ENCODE data around the gene UBC.

DNA sequence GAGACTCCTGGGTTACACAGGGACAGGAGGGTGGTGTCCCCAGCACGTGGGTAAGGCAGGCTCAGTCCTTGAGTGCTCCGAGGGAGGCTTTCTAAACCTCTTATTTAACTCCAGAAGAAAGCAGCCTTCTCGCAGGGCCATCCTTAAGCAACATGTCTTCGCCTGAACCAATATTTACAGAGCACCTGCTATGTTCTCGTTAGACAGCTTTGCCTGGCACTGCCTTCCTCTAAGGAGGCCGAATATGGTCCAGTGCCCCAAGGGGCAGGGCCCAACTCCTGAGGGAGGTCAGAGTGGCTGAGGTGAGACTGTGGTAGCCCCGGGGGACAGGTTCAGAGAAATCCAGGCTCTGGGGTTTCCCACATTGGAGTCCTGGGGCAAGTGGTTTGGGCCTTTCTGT is 48.7 kb downstream of the UBC start:
- TF ChIP-seq, protein P1, sequence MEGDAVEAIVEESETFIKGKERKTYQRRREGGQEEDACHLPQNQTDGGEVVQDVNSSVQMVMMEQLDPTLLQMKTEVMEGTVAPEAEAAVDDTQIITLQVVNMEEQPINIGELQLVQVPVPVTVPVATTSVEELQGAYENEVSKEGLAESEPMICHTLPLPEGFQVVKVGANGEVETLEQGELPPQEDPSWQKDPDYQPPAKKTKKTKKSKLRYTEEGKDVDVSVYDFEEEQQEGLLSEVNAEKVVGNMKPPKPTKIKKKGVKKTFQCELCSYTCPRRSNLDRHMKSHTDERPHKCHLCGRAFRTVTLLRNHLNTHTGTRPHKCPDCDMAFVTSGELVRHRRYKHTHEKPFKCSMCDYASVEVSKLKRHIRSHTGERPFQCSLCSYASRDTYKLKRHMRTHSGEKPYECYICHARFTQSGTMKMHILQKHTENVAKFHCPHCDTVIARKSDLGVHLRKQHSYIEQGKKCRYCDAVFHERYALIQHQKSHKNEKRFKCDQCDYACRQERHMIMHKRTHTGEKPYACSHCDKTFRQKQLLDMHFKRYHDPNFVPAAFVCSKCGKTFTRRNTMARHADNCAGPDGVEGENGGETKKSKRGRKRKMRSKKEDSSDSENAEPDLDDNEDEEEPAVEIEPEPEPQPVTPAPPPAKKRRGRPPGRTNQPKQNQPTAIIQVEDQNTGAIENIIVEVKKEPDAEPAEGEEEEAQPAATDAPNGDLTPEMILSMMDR (IDR thresholded peaks at IDR 0.05; ENCODE audit: low read depth, low read length, poor library complexity, severe bottlenecking) = no peak
- TF ChIP-seq EZH2phosphoT487 (IDR thresholded peaks at IDR 0.05; ENCODE audit: borderline replicate concordance, low read length) = no peak
